ENCODE data around the gene ACSM3.

The ACSM3 gene

DNA sequence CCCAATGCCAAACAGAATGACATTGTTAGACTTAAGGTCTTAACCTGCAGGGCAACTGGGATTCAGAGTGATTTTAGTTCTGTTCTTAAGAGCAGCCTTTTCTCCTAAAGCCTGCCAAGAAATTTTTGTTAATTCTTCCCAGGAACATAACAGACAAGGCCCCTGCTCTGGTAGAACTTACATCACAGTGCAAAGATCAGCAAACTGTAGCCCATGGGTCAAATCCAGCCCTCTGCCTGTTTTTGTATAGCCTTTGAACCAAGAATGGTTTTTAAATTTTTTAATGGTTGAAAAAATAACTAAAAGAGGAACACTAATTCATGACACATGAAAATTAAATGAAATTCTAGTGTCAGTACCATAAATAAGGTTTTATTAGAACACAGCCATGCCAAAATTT is 3.8 kb downstream of the ACSM3 start:
- no peak for DNase-seq
- no peak overlapping the region for H3K18ac ChIP-seq (ENCODE audit: low read depth in 1 of 2, low read length in 2 of 2)
- no peak overlapping the region for H4K8ac ChIP-seq (ENCODE audit: low read length)
- no peak overlapping the region for H3K27ac ChIP-seq (ENCODE audit: low read length, poor library complexity, severe bottlenecking)
- H3K4me3 ChIP-seq (ENCODE audit: insufficient read depth in 1 of 2, low read depth in 1 of 2, low read length in 2 of 2), result no peak overlapping the region
- no peak overlapping the region for H2BK5ac ChIP-seq (ENCODE audit: low read depth, low read length, poor library complexity, severe bottlenecking)
- H3K9me3 ChIP-seq (ENCODE audit: control insufficient read depth, low read length), result no peaks in the 10 kb centered on the region
- no peak overlapping the region for H4K91ac ChIP-seq (ENCODE audit: low read length)
- H3K14ac ChIP-seq (ENCODE audit: low read length in 2 of 2), result no peak overlapping the region
- H3K4me2 ChIP-seq (ENCODE audit: low read length, poor library complexity, severe bottlenecking), result no peak overlapping the region
- H3K79me1 ChIP-seq (replicated peaks; ENCODE audit: low read length, poor library complexity, severe bottlenecking), result no peaks in the 10 kb centered on the region
- no peak overlapping the region for H2AFZ ChIP-seq (ENCODE audit: low read depth, low read length)
- peaks cover 6% of the 10 kb centered on the region for H3K4me1 ChIP-seq (ENCODE audit: control insufficient read depth, insufficient read depth, low read depth, low read length)
- H3K36me3 ChIP-seq (ENCODE audit: control insufficient read depth in 1 of 2, insufficient read depth in 2 of 2, low read depth in 1 of 2, low read length in 2 of 2), result no peaks in the 10 kb centered on the region
- no peak overlapping the region for H3K4ac ChIP-seq (ENCODE audit: low read depth in 1 of 2, low read length in 2 of 2)
- no peaks in the 10 kb centered on the region for H3K27me3 ChIP-seq (ENCODE audit: control insufficient read depth in 1 of 2, insufficient read depth in 1 of 2, low read length in 2 of 2)
- H2BK15ac ChIP-seq (ENCODE audit: low read depth, poor library complexity, severe bottlenecking), result no peak overlapping the region
- H3K23ac ChIP-seq (ENCODE audit: low read length in 2 of 2), result no peak overlapping the region
- no peak overlapping the region for H2AK5ac ChIP-seq (ENCODE audit: low read length, severe bottlenecking)
- H3K9ac ChIP-seq (ENCODE audit: low read length), result no peak overlapping the region
- H2BK12ac ChIP-seq (ENCODE audit: low read length in 2 of 2), result no peak overlapping the region
- no peak overlapping the region for H2BK120ac ChIP-seq (ENCODE audit: low read depth, low read length)

DNA sequence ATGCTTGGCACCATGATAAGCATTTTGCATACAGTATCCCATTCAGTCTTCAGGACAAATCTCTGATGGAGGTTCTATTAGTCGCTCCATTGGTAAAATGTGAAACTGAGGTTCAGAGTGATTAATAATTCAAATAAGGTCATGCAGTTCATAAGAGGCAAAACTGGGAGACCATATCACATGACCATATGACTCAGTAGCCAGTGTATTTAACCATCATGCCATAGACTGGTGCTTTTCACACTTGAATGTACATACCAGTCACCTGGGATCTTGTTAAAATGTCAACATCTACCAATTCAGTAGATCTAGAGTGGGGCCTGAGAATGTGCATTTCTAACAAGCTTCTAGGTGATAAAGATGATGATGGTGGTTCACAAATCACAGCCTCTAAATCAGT is 4.3 kb downstream of the ACSM3 start:
- Histone ChIP-seq H3K23ac (ENCODE audit: low read length in 2 of 2) (no peak overlapping the region), H2BK5ac (ENCODE audit: low read depth, low read length, poor library complexity, severe bottlenecking) (no peak overlapping the region), H3K27ac (ENCODE audit: low read length, poor library complexity, severe bottlenecking) (no peak overlapping the region), H3K4me3 (ENCODE audit: insufficient read depth in 1 of 2, low read depth in 1 of 2, low read length in 2 of 2) (no peak overlapping the region), H2BK15ac (ENCODE audit: low read depth, poor library complexity, severe bottlenecking) (no peak overlapping the region), H3K4me2 (ENCODE audit: low read length, poor library complexity, severe bottlenecking) (no peak overlapping the region), H3K14ac (ENCODE audit: low read length in 2 of 2) (no peak overlapping the region), H3K18ac (ENCODE audit: low read depth in 1 of 2, low read length in 2 of 2) (no peak overlapping the region), H4K91ac (ENCODE audit: low read length) (no peak overlapping the region), H2AFZ (ENCODE audit: low read depth, low read length) (no peak overlapping the region), H2BK12ac (ENCODE audit: low read length in 2 of 2) (no peak overlapping the region), H2BK120ac (ENCODE audit: low read depth, low read length) (no peak overlapping the region), H3K4ac (ENCODE audit: low read depth in 1 of 2, low read length in 2 of 2) (no peak overlapping the region), H4K8ac (ENCODE audit: low read length) (no peak overlapping the region), H3K4me1 (ENCODE audit: control insufficient read depth, insufficient read depth, low read depth, low read length) (peaks cover 6% of the 10 kb centered on the region), H3K36me3 (ENCODE audit: control insufficient read depth in 1 of 2, insufficient read depth in 2 of 2, low read depth in 1 of 2, low read length in 2 of 2) (no peaks in the 10 kb centered on the region), H3K27me3 (ENCODE audit: control insufficient read depth in 1 of 2, insufficient read depth in 1 of 2, low read length in 2 of 2) (no peaks in the 10 kb centered on the region), H3K9me3 (ENCODE audit: control insufficient read depth, low read length) (no peaks in the 10 kb centered on the region), H3K79me1 (replicated peaks; ENCODE audit: low read length, poor library complexity, severe bottlenecking) (no peaks in the 10 kb centered on the region), H2AK5ac (ENCODE audit: low read length, severe bottlenecking) (no peak overlapping the region), H3K9ac (ENCODE audit: low read length) (no peak overlapping the region)
- 100% methylated on average over 1 of the region's 1 CpG for WGBS
- DNase-seq, result no peak

GRCh38 chr16:20768818-20769217 is 5.0 kb downstream of the ACSM3 start:
- H3K4me3 ChIP-seq (ENCODE audit: insufficient read depth in 1 of 2, low read depth in 1 of 2, low read length in 2 of 2), result no peak overlapping the region
- no peak overlapping the region for H2BK15ac ChIP-seq (ENCODE audit: low read depth, poor library complexity, severe bottlenecking)
- peaks cover 4% of the 10 kb centered on the region for H3K4me1 ChIP-seq (ENCODE audit: control insufficient read depth, insufficient read depth, low read depth, low read length)
- H3K4ac ChIP-seq (ENCODE audit: low read depth in 1 of 2, low read length in 2 of 2), result no peak overlapping the region
- H3K9me3 ChIP-seq (ENCODE audit: control insufficient read depth, low read length), result no peaks in the 10 kb centered on the region
- no peak overlapping the region for H2BK5ac ChIP-seq (ENCODE audit: low read depth, low read length, poor library complexity, severe bottlenecking)
- no peak overlapping the region for H3K27ac ChIP-seq (ENCODE audit: low read length, poor library complexity, severe bottlenecking)
- no peaks in the 10 kb centered on the region for H3K36me3 ChIP-seq (ENCODE audit: control insufficient read depth in 1 of 2, insufficient read depth in 2 of 2, low read depth in 1 of 2, low read length in 2 of 2)
- no peak overlapping the region for H3K4me2 ChIP-seq (ENCODE audit: low read length, poor library complexity, severe bottlenecking)
- H4K91ac ChIP-seq (ENCODE audit: low read length), result no peak overlapping the region
- no peak overlapping the region for H3K14ac ChIP-seq (ENCODE audit: low read length in 2 of 2)
- no peak overlapping the region for H4K8ac ChIP-seq (ENCODE audit: low read length)
- H3K18ac ChIP-seq (ENCODE audit: low read depth in 1 of 2, low read length in 2 of 2), result no peak overlapping the region
- H2AK5ac ChIP-seq (ENCODE audit: low read length, severe bottlenecking), result no peak overlapping the region
- no peak overlapping the region for H2AFZ ChIP-seq (ENCODE audit: low read depth, low read length)
- H2BK120ac ChIP-seq (ENCODE audit: low read depth, low read length), result no peak overlapping the region
- H3K9ac ChIP-seq (ENCODE audit: low read length), result no peak overlapping the region
- no peaks in the 10 kb centered on the region for H3K27me3 ChIP-seq (ENCODE audit: control insufficient read depth in 1 of 2, insufficient read depth in 1 of 2, low read length in 2 of 2)
- no peaks in the 10 kb centered on the region for H3K79me1 ChIP-seq (replicated peaks; ENCODE audit: low read length, poor library complexity, severe bottlenecking)
- H2BK12ac ChIP-seq (ENCODE audit: low read length in 2 of 2), result no peak overlapping the region
- WGBS, result 75% methylated on average over 1 of the region's 1 CpG
- no peak overlapping the region for H3K23ac ChIP-seq (ENCODE audit: low read length in 2 of 2)
- no peak for DNase-seq

- no peak overlapping the region for H3K14ac ChIP-seq (ENCODE audit: low read length in 2 of 2)
- 81% methylated on average over 2 of the region's 3 CpGs for WGBS
- H3K79me1 ChIP-seq (replicated peaks; ENCODE audit: low read length, poor library complexity, severe bottlenecking), result no peaks in the 10 kb centered on the region
- H2AK5ac ChIP-seq (ENCODE audit: low read length, severe bottlenecking), result no peak overlapping the region
- H3K18ac ChIP-seq (ENCODE audit: low read depth in 1 of 2, low read length in 2 of 2), result no peak overlapping the region
- H2BK120ac ChIP-seq (ENCODE audit: low read depth, low read length), result no peak overlapping the region
- H2BK5ac ChIP-seq (ENCODE audit: low read depth, low read length, poor library complexity, severe bottlenecking), result no peak overlapping the region
- no peak overlapping the region for H3K9ac ChIP-seq (ENCODE audit: low read length)
- DNase-seq, result no peak
- H3K27ac ChIP-seq (ENCODE audit: low read length, poor library complexity, severe bottlenecking), result no peak overlapping the region
- no peak overlapping the region for H2BK12ac ChIP-seq (ENCODE audit: low read length in 2 of 2)
- no peaks in the 10 kb centered on the region for H3K27me3 ChIP-seq (ENCODE audit: control insufficient read depth in 1 of 2, insufficient read depth in 1 of 2, low read length in 2 of 2)
- H3K23ac ChIP-seq (ENCODE audit: low read length in 2 of 2), result no peak overlapping the region
- no peaks in the 10 kb centered on the region for H3K36me3 ChIP-seq (ENCODE audit: control insufficient read depth in 1 of 2, insufficient read depth in 2 of 2, low read depth in 1 of 2, low read length in 2 of 2)
- no peak overlapping the region for H4K8ac ChIP-seq (ENCODE audit: low read length)
- no peak overlapping the region for H2AFZ ChIP-seq (ENCODE audit: low read depth, low read length)
- no peak overlapping the region for H4K91ac ChIP-seq (ENCODE audit: low read length)
- no peak overlapping the region for H2BK15ac ChIP-seq (ENCODE audit: low read depth, poor library complexity, severe bottlenecking)
- H3K4me3 ChIP-seq (ENCODE audit: insufficient read depth in 1 of 2, low read depth in 1 of 2, low read length in 2 of 2), result no peak overlapping the region
- no peak overlapping the region for H3K4me2 ChIP-seq (ENCODE audit: low read length, poor library complexity, severe bottlenecking)
- peaks cover 2% of the 10 kb centered on the region for H3K4me1 ChIP-seq (ENCODE audit: control insufficient read depth, insufficient read depth, low read depth, low read length)
- no peaks in the 10 kb centered on the region for H3K9me3 ChIP-seq (ENCODE audit: control insufficient read depth, low read length)
- no peak overlapping the region for H3K4ac ChIP-seq (ENCODE audit: low read depth in 1 of 2, low read length in 2 of 2)
Measured at GRCh38 chr16:20773679-20774078, 9.9 kb downstream of the ACSM3 start.

Data from mesenchymal stem cell (in vitro differentiated cells and primary cell).